ENCODE data around the gene GGPS1. TPM values are rescaled to one million over a fixed set of nuclear protein-coding genes. Genes with fewer than 3 reads are reported as not detected.

The GGPS1 gene
- polyA plus RNA-seq, 1 donor (not counting 4 experiments of a cell fraction or from before 2014, with no cell fraction given): 40.8 TPM

GRCh38 chr1:235299169-235299858, 29.1 kb upstream of the GGPS1 start:
- peaks cover 3% of the 10 kb centered on the region for H4K20me1 ChIP-seq (ENCODE audit: control insufficient read depth, extremely low read depth, insufficient read depth, low read length)
- no peak overlapping the region for H2AFZ ChIP-seq (ENCODE audit: control insufficient read depth, low read length)

GRCh38 chr1:235302143-235302542, 26.2 kb upstream of the GGPS1 start:
- no peak for TF ChIP-seq CTCF (optimal IDR thresholded peaks at IDR 0.05 in 1 of 3, IDR thresholded peaks at IDR 0.05 in 1 of 3, conservative IDR thresholded peaks at IDR 0.05 in 1 of 3; ENCODE audit: extremely low read depth in 1 of 3, insufficient read depth in 2 of 3, low read length in 3 of 3)
- TF ChIP-seq EZH2 (IDR thresholded peaks at IDR 0.05; ENCODE audit: low read length): no peak
- no peak for FAIRE-seq
- dilution Hi-C loops (cut with MboI; ENCODE audit: extremely low pct_ligation_motif_present, low sequenced_read_pairs): no loop called here
- no peak overlapping the region for H3K27ac ChIP-seq (ENCODE audit: control insufficient read depth, insufficient read depth, low read length)
- no peak for DNase-seq (ENCODE audit: low read depth, low spot score)
- no peak overlapping the region for H2AFZ ChIP-seq (ENCODE audit: control insufficient read depth, low read length)
- H3K9me1 ChIP-seq (ENCODE audit: control insufficient read depth, extremely low read depth, insufficient read depth, low read length): no peaks in the 10 kb centered on the region
- no peaks in the 10 kb centered on the region for H3K4me1 ChIP-seq (ENCODE audit: control insufficient read depth, extremely low read depth, insufficient read depth, low read length)
- H4K20me1 ChIP-seq (ENCODE audit: control insufficient read depth, extremely low read depth, insufficient read depth, low read length): peaks cover 3% of the 10 kb centered on the region
- H3K9me3 ChIP-seq (ENCODE audit: control insufficient read depth, low read depth, low read length): no peaks in the 10 kb centered on the region
- H3K9ac ChIP-seq (ENCODE audit: control insufficient read depth, extremely low read depth, insufficient read depth, low read length): no peak overlapping the region
- H3K36me3 ChIP-seq (ENCODE audit: control insufficient read depth in 2 of 2, extremely low read depth in 1 of 2, insufficient read depth in 2 of 2, low read length in 2 of 2): no peaks in the 10 kb centered on the region
- H3K4me3 ChIP-seq (ENCODE audit: control insufficient read depth in 2 of 3, extremely low read depth in 1 of 3, insufficient read depth in 2 of 3, low read depth in 1 of 3, low read length in 3 of 3): no peak overlapping the region
- H3K4me2 ChIP-seq (ENCODE audit: control insufficient read depth, extremely low read depth, insufficient read depth, low read depth, low read length): no peak overlapping the region
- H3K79me2 ChIP-seq (ENCODE audit: control insufficient read depth, insufficient read depth, low read length): peaks cover 86% of the 10 kb centered on the region
- no peaks in the 10 kb centered on the region for H3K27me3 ChIP-seq (ENCODE audit: control insufficient read depth, extremely low read depth, insufficient read depth, low read length)

More at GRCh38 chr1:235299169-235299858, 29.1 kb upstream of the GGPS1 start:
- H3K4me1 ChIP-seq (ENCODE audit: control insufficient read depth, extremely low read depth, insufficient read depth, low read length): no peaks in the 10 kb centered on the region
- H3K9me3 ChIP-seq (ENCODE audit: control insufficient read depth, low read depth, low read length): no peaks in the 10 kb centered on the region
- FAIRE-seq: no peak
- peaks cover 84% of the 10 kb centered on the region for H3K79me2 ChIP-seq (ENCODE audit: control insufficient read depth, insufficient read depth, low read length)
- H3K4me2 ChIP-seq (ENCODE audit: control insufficient read depth, extremely low read depth, insufficient read depth, low read depth, low read length): no peak overlapping the region
- H3K36me3 ChIP-seq (ENCODE audit: control insufficient read depth in 2 of 2, extremely low read depth in 1 of 2, insufficient read depth in 2 of 2, low read length in 2 of 2): no peaks in the 10 kb centered on the region
- dilution Hi-C loops (cut with MboI; ENCODE audit: extremely low pct_ligation_motif_present, low sequenced_read_pairs): no loop called here
- TF ChIP-seq EZH2 (IDR thresholded peaks at IDR 0.05; ENCODE audit: low read length) (no peak), CTCF (optimal IDR thresholded peaks at IDR 0.05 in 1 of 3, IDR thresholded peaks at IDR 0.05 in 1 of 3, conservative IDR thresholded peaks at IDR 0.05 in 1 of 3; ENCODE audit: extremely low read depth in 1 of 3, insufficient read depth in 2 of 3, low read length in 3 of 3) (no peak)
- H3K4me3 ChIP-seq (ENCODE audit: control insufficient read depth in 2 of 3, extremely low read depth in 1 of 3, insufficient read depth in 2 of 3, low read depth in 1 of 3, low read length in 3 of 3): no peak overlapping the region
- H3K27ac ChIP-seq (ENCODE audit: control insufficient read depth, insufficient read depth, low read length): no peak overlapping the region
- H3K9me1 ChIP-seq (ENCODE audit: control insufficient read depth, extremely low read depth, insufficient read depth, low read length): no peaks in the 10 kb centered on the region
- H3K9ac ChIP-seq (ENCODE audit: control insufficient read depth, extremely low read depth, insufficient read depth, low read length): no peak overlapping the region
- no peak for DNase-seq (ENCODE audit: low read depth, low spot score)
- no peaks in the 10 kb centered on the region for H3K27me3 ChIP-seq (ENCODE audit: control insufficient read depth, extremely low read depth, insufficient read depth, low read length)
